HTR-8/SVneo (cell line): ENCODE results near the gene TKT.

Source experiments
- DNase-seq: peaks from one replicate; pipeline ENCODE4 v3.0.0; 2011; ENCODE audit warnings: low spot score, mixed read lengths; ENCODE audit not compliant: insufficient read length
- FAIRE-seq: peaks from 2 replicates; lab custom pipeline; 2011; peaks lifted over from hg19 to GRCh38; lab: Jason Lieb, UNC

The TKT gene

GRCh38 chr3:53243165-53243564 is 12.7 kb downstream of the TKT start:
- DNase-seq (no peak), FAIRE-seq (no peak)

GRCh38 chr3:53242642-53243041 is 13.2 kb downstream of the TKT start:
- FAIRE-seq = no peak

GRCh38 chr3:53242155-53242554 is 13.7 kb downstream of the TKT start:
- FAIRE-seq (no peak), DNase-seq (no peak)

More at GRCh38 chr3:53242642-53243041, 13.2 kb downstream of the TKT start:
- DNase-seq = no peak

GRCh38 chr3:53240989-53241972 is 14.5 kb downstream of the TKT start:
- FAIRE-seq = no peak

GRCh38 chr3:53239800-53240199 is 16.0 kb downstream of the TKT start:
- FAIRE-seq = no peak
- no peak for DNase-seq

More at GRCh38 chr3:53240989-53241972, 14.5 kb downstream of the TKT start:
- DNase-seq = no peak

- no peak for FAIRE-seq
Measured at GRCh38 chr3:53238886-53239285, 16.9 kb downstream of the TKT start.

GRCh38 chr3:53238051-53238850 is 17.6 kb downstream of the TKT start:
- DNase-seq (peak; percentile 84), FAIRE-seq (peak; percentile 93)

More at GRCh38 chr3:53238886-53239285, 16.9 kb downstream of the TKT start:
- DNase-seq = no peak

- DNase-seq (peak; percentile 82), FAIRE-seq (peak; percentile 88)
Measured at GRCh38 chr3:53236112-53236841, 19.5 kb downstream of the TKT start.

- no peak for DNase-seq
- no peak for FAIRE-seq
Measured at GRCh38 chr3:53235545-53235944, 20.3 kb downstream of the TKT start.

GRCh38 chr3:53234841-53235232 is 21.0 kb downstream of the TKT start:
- FAIRE-seq = peak; percentile 9
- no peak for DNase-seq

GRCh38 chr3:53234130-53234840 is 21.5 kb downstream of the TKT start:
- DNase-seq = no peak
- peak; percentile 9 for FAIRE-seq

- FAIRE-seq (no peak), DNase-seq (no peak)
Measured at GRCh38 chr3:53232641-53233377, 23.0 kb downstream of the TKT start.

GRCh38 chr3:53231532-53232511 is 24.0 kb downstream of the TKT start:
- FAIRE-seq (no peak), DNase-seq (no peak)

GRCh38 chr3:53230789-53231188 is 25.0 kb downstream of the TKT start:
- DNase-seq (no peak), FAIRE-seq (no peak)

GRCh38 chr3:53230041-53230621 is 25.7 kb downstream of the TKT start:
- DNase-seq = no peak
- no peak for FAIRE-seq

GRCh38 chr3:53229606-53230005 is 26.2 kb downstream of the TKT start:
- DNase-seq (no peak), FAIRE-seq (no peak)

- no peak for DNase-seq
- no peak for FAIRE-seq
Measured at GRCh38 chr3:53229171-53229570, 26.7 kb downstream of the TKT start.
